Measurements from ENCODE around the gene PPIL1.
A peak's percentile ranks its signal among the peaks of the same experiment; 100 is the strongest.

PPIL1 gene

DNA sequence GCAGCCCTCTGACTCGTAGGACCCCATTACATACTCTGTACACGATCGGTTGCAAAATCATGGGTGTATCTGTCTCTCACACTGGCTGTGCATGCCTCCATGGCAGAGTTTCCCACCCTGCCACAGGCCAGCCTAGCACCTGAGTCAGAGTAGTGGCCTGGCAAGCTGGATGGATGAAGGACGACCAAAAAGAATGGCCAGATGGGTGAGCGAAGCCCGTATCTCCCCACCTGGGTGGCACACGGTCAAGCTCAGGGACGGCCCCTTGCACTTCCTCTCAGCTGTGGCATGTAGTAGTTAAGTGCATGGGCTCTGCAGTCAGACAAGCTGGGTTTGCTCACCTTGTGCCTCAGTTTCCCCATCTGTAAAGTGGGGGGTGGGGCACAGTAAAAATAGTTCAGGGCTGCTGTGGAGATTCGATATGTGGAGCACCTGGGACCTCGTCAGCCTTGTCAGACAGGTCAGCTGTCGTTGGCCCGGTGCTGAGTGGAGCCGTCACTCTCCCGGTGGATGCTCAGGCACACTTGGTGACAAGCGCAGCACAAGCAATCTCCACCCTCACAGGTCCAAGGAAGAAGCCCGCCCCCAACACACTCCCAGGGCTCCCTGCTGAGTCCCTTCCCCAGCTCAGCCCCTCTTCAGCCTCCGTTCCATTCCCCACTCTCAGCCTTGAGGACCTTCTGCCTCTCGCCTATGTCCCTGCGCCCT, 47.9 kb downstream of the PPIL1 start:
- no peaks in the 10 kb centered on the region for H3K9me3 Mint-ChIP-seq
- DNase-seq: no peak
- H3K27me3 Mint-ChIP-seq (ENCODE audit: low read depth, poor library complexity): peaks cover 6% of the 10 kb centered on the region
- no peak overlapping the region for H3K27ac Mint-ChIP-seq
- H3K4me1 Mint-ChIP-seq: peaks cover 73% of the 10 kb centered on the region
- no peak for TF ChIP-seq CTCF (IDR thresholded peaks at IDR 0.05)
- H3K36me3 Mint-ChIP-seq (ENCODE audit: low read depth): no peaks in the 10 kb centered on the region
- no peak overlapping the region for H3K4me3 Mint-ChIP-seq

DNA sequence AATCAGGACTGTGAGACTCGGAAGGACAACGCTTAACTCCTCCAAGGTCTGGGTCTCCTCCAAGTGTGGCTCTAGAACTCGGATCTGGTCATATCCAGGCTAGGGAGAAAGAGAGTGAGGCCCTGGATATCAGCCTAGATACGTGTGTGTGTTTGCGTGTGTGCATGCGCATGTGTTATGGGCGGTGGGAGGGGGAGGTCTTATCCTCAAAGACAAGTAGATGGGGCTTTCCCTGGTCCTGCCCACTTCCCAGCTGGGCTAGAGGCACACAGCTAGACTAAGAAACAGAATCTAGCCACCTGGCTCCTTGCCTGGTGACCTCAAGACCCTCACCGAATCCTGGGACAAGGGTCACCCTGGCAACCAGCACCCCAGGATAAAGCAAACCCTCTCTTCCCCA, 48.6 kb downstream of the PPIL1 start:
- peaks cover 80% of the 10 kb centered on the region for H3K4me1 Mint-ChIP-seq
- H3K9me3 Mint-ChIP-seq: no peaks in the 10 kb centered on the region
- peaks cover 6% of the 10 kb centered on the region for H3K27me3 Mint-ChIP-seq (ENCODE audit: low read depth, poor library complexity)
- no peak for TF ChIP-seq CTCF (IDR thresholded peaks at IDR 0.05)
- H3K4me3 Mint-ChIP-seq: no peak overlapping the region
- no peaks in the 10 kb centered on the region for H3K36me3 Mint-ChIP-seq (ENCODE audit: low read depth)
- no peak for DNase-seq
- no peak overlapping the region for H3K27ac Mint-ChIP-seq

- no peak for TF ChIP-seq CTCF (IDR thresholded peaks at IDR 0.05)
- H3K4me1 Mint-ChIP-seq: peaks cover 81% of the 10 kb centered on the region
- no peaks in the 10 kb centered on the region for H3K36me3 Mint-ChIP-seq (ENCODE audit: low read depth)
- no peak overlapping the region for H3K27ac Mint-ChIP-seq
- no peaks in the 10 kb centered on the region for H3K9me3 Mint-ChIP-seq
- no peak overlapping the region for H3K4me3 Mint-ChIP-seq
- peaks cover 2% of the 10 kb centered on the region for H3K27me3 Mint-ChIP-seq (ENCODE audit: low read depth, poor library complexity)
- no peak for DNase-seq
These were observed 49.2 kb downstream of the PPIL1 start for GRCh38 chr6:36825452-36825851.

- TF ChIP-seq CTCF (IDR thresholded peaks at IDR 0.05): no peak
- no peaks in the 10 kb centered on the region for H3K9me3 Mint-ChIP-seq
- no peaks in the 10 kb centered on the region for H3K36me3 Mint-ChIP-seq (ENCODE audit: low read depth)
- no peak overlapping the region for H3K4me3 Mint-ChIP-seq
- peaks cover 87% of the 10 kb centered on the region for H3K4me1 Mint-ChIP-seq
- no peak for DNase-seq
- peak overlapping the region; percentile 74 for H3K27ac Mint-ChIP-seq
- peaks cover 2% of the 10 kb centered on the region for H3K27me3 Mint-ChIP-seq (ENCODE audit: low read depth, poor library complexity)
These were observed 50.4 kb downstream of the PPIL1 start for GRCh38 chr6:36824253-36824652.

- Mint-ChIP-seq H3K4me3 (no peak overlapping the region), H3K36me3 (ENCODE audit: low read depth) (no peaks in the 10 kb centered on the region), H3K27ac (no peak overlapping the region), H3K4me1 (peaks cover 94% of the 10 kb centered on the region), H3K27me3 (ENCODE audit: low read depth, poor library complexity) (peaks cover 2% of the 10 kb centered on the region), H3K9me3 (no peaks in the 10 kb centered on the region)
- no peak for TF ChIP-seq CTCF (IDR thresholded peaks at IDR 0.05)
- DNase-seq: no peak
These were observed 51.0 kb downstream of the PPIL1 start for GRCh38 chr6:36823421-36824096.
